Measurements from ENCODE around the gene TIGD4.

Gene TIGD4

GRCh38 chr4:152763796-152764195 is 15.7 kb downstream of the TIGD4 start:
- H3K36me3 ChIP-seq (ENCODE audit: control insufficient read depth in 1 of 2, insufficient read depth in 2 of 2, low read length in 2 of 2), result no peaks in the 10 kb centered on the region
- no peak overlapping the region for H3K4me3 ChIP-seq (ENCODE audit: low read depth in 1 of 2, low read length in 2 of 2)
- H3K9ac ChIP-seq (ENCODE audit: low read depth in 1 of 2, low read length in 2 of 2), result no peak overlapping the region
- no peak overlapping the region for H3K27ac ChIP-seq (ENCODE audit: low read depth, low read length)
- no peaks in the 10 kb centered on the region for H3K27me3 ChIP-seq (ENCODE audit: control insufficient read depth in 1 of 2, insufficient read depth in 2 of 2, low read length in 2 of 2)
- no peaks in the 10 kb centered on the region for H3K9me3 ChIP-seq (ENCODE audit: control insufficient read depth in 1 of 2, low read length in 2 of 2)
- H3K4me1 ChIP-seq (ENCODE audit: control insufficient read depth in 1 of 2, insufficient read depth in 2 of 2, low read length in 2 of 2), result no peaks in the 10 kb centered on the region

DNA sequence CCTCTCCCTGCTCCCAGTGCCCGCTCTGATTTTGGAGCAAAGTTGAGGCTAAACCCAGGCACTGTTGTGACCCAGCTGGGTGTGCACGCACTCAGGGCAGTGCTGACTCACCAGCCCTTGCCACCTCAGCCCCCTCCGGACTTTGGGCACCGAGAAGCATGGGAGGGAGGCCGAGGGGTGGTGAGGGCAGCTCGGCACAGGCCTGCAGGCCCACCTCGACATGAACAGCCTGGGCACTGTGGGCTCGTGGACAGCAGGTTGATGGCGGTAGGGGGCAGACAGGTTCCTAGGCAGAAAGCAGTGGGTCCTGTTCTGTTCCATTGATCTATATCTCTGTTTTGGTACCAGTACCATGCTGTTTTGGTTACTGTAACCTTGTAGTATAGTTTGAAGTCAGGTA is 30.9 kb downstream of the TIGD4 start:
- peaks cover 3 to 4% of the 10 kb centered on the region in 2 donors for H3K9me3 ChIP-seq (ENCODE audit: control insufficient read depth in 1 of 2, low read length in 2 of 2)
- H3K4me1 ChIP-seq (ENCODE audit: control insufficient read depth in 1 of 2, insufficient read depth in 2 of 2, low read length in 2 of 2), result no peaks in the 10 kb centered on the region
- no peak overlapping the region for H3K4me3 ChIP-seq (ENCODE audit: low read depth in 1 of 2, low read length in 2 of 2)
- H3K36me3 ChIP-seq (ENCODE audit: control insufficient read depth in 1 of 2, insufficient read depth in 2 of 2, low read length in 2 of 2), result no peaks in the 10 kb centered on the region
- H3K9ac ChIP-seq (ENCODE audit: low read depth in 1 of 2, low read length in 2 of 2), result no peak overlapping the region
- H3K27me3 ChIP-seq (ENCODE audit: control insufficient read depth in 1 of 2, insufficient read depth in 2 of 2, low read length in 2 of 2), result no peaks in the 10 kb centered on the region
- H3K27ac ChIP-seq (ENCODE audit: low read depth, low read length), result no peak overlapping the region

GRCh38 chr4:152747444-152747843 is 32.1 kb downstream of the TIGD4 start:
- H3K36me3 ChIP-seq (ENCODE audit: control insufficient read depth in 1 of 2, insufficient read depth in 2 of 2, low read length in 2 of 2), result no peaks in the 10 kb centered on the region
- H3K27me3 ChIP-seq (ENCODE audit: control insufficient read depth in 1 of 2, insufficient read depth in 2 of 2, low read length in 2 of 2), result no peaks in the 10 kb centered on the region
- H3K4me3 ChIP-seq (ENCODE audit: low read depth in 1 of 2, low read length in 2 of 2), result no peak overlapping the region
- no peak overlapping the region for H3K27ac ChIP-seq (ENCODE audit: low read depth, low read length)
- no peak overlapping the region for H3K9ac ChIP-seq (ENCODE audit: low read depth in 1 of 2, low read length in 2 of 2)
- no peaks in the 10 kb centered on the region for H3K4me1 ChIP-seq (ENCODE audit: control insufficient read depth in 1 of 2, insufficient read depth in 2 of 2, low read length in 2 of 2)
- H3K9me3 ChIP-seq (ENCODE audit: control insufficient read depth in 1 of 2, low read length in 2 of 2), result peaks cover 3 to 4% of the 10 kb centered on the region in 2 donors

- no peaks in the 10 kb centered on the region for H3K36me3 ChIP-seq (ENCODE audit: control insufficient read depth in 1 of 2, insufficient read depth in 2 of 2, low read length in 2 of 2)
- no peak overlapping the region for H3K27ac ChIP-seq (ENCODE audit: low read depth, low read length)
- no peak overlapping the region for H3K4me3 ChIP-seq (ENCODE audit: low read depth in 1 of 2, low read length in 2 of 2)
- H3K9me3 ChIP-seq (ENCODE audit: control insufficient read depth in 1 of 2, low read length in 2 of 2), result no peaks in the 10 kb centered on the region
- H3K9ac ChIP-seq (ENCODE audit: low read depth in 1 of 2, low read length in 2 of 2), result no peak overlapping the region
- H3K27me3 ChIP-seq (ENCODE audit: control insufficient read depth in 1 of 2, insufficient read depth in 2 of 2, low read length in 2 of 2), result no peaks in the 10 kb centered on the region
- H3K4me1 ChIP-seq (ENCODE audit: control insufficient read depth in 1 of 2, insufficient read depth in 2 of 2, low read length in 2 of 2), result peaks cover 0 to 6% of the 10 kb centered on the region in 2 donors
Observed at GRCh38 chr4:152738827-152739226, 40.7 kb downstream of the TIGD4 start.

- Histone ChIP-seq H3K27me3 (ENCODE audit: control insufficient read depth in 1 of 2, insufficient read depth in 2 of 2, low read length in 2 of 2) (no peaks in the 10 kb centered on the region), H3K9ac (ENCODE audit: low read depth in 1 of 2, low read length in 2 of 2) (no peak overlapping the region)
Observed at GRCh38 chr4:152735906-152736305, 43.6 kb downstream of the TIGD4 start.

GRCh38 chr4:152735396-152735859 is 44.1 kb downstream of the TIGD4 start:
- H3K9me3 ChIP-seq (ENCODE audit: control insufficient read depth in 1 of 2, low read length in 2 of 2), result no peaks in the 10 kb centered on the region
- no peaks in the 10 kb centered on the region for H3K36me3 ChIP-seq (ENCODE audit: control insufficient read depth in 1 of 2, insufficient read depth in 2 of 2, low read length in 2 of 2)
- H3K9ac ChIP-seq (ENCODE audit: low read depth in 1 of 2, low read length in 2 of 2), result no peak overlapping the region
- no peaks in the 10 kb centered on the region for H3K27me3 ChIP-seq (ENCODE audit: control insufficient read depth in 1 of 2, insufficient read depth in 2 of 2, low read length in 2 of 2)
- no peak overlapping the region for H3K27ac ChIP-seq (ENCODE audit: low read depth, low read length)
- peaks cover 0 to 6% of the 10 kb centered on the region in 2 donors for H3K4me1 ChIP-seq (ENCODE audit: control insufficient read depth in 1 of 2, insufficient read depth in 2 of 2, low read length in 2 of 2)
- no peak overlapping the region for H3K4me3 ChIP-seq (ENCODE audit: low read depth in 1 of 2, low read length in 2 of 2)

More at GRCh38 chr4:152735906-152736305, 43.6 kb downstream of the TIGD4 start:
- no peak overlapping the region for H3K4me3 ChIP-seq (ENCODE audit: low read depth in 1 of 2, low read length in 2 of 2)
- H3K27ac ChIP-seq (ENCODE audit: low read depth, low read length), result no peak overlapping the region
- H3K9me3 ChIP-seq (ENCODE audit: control insufficient read depth in 1 of 2, low read length in 2 of 2), result no peaks in the 10 kb centered on the region
- H3K4me1 ChIP-seq (ENCODE audit: control insufficient read depth in 1 of 2, insufficient read depth in 2 of 2, low read length in 2 of 2), result peaks cover 0 to 6% of the 10 kb centered on the region in 2 donors
- H3K36me3 ChIP-seq (ENCODE audit: control insufficient read depth in 1 of 2, insufficient read depth in 2 of 2, low read length in 2 of 2), result no peaks in the 10 kb centered on the region

- H3K27me3 ChIP-seq (ENCODE audit: control insufficient read depth in 1 of 2, insufficient read depth in 2 of 2, low read length in 2 of 2), result no peaks in the 10 kb centered on the region
- peaks cover 0 to 6% of the 10 kb centered on the region in 2 donors for H3K4me1 ChIP-seq (ENCODE audit: control insufficient read depth in 1 of 2, insufficient read depth in 2 of 2, low read length in 2 of 2)
- no peak overlapping the region for H3K9ac ChIP-seq (ENCODE audit: low read depth in 1 of 2, low read length in 2 of 2)
- no peak overlapping the region for H3K4me3 ChIP-seq (ENCODE audit: low read depth in 1 of 2, low read length in 2 of 2)
- H3K36me3 ChIP-seq (ENCODE audit: control insufficient read depth in 1 of 2, insufficient read depth in 2 of 2, low read length in 2 of 2), result no peaks in the 10 kb centered on the region
- no peaks in the 10 kb centered on the region for H3K9me3 ChIP-seq (ENCODE audit: control insufficient read depth in 1 of 2, low read length in 2 of 2)
- no peak overlapping the region for H3K27ac ChIP-seq (ENCODE audit: low read depth, low read length)
Observed at GRCh38 chr4:152734699-152735050, 44.9 kb downstream of the TIGD4 start.

GRCh38 chr4:152734015-152734698 is 45.4 kb downstream of the TIGD4 start:
- no peaks in the 10 kb centered on the region for H3K27me3 ChIP-seq (ENCODE audit: control insufficient read depth in 1 of 2, insufficient read depth in 2 of 2, low read length in 2 of 2)
- H3K4me1 ChIP-seq (ENCODE audit: control insufficient read depth in 1 of 2, insufficient read depth in 2 of 2, low read length in 2 of 2), result peaks cover 0 to 6% of the 10 kb centered on the region in 2 donors
- no peak overlapping the region for H3K9ac ChIP-seq (ENCODE audit: low read depth in 1 of 2, low read length in 2 of 2)
- no peaks in the 10 kb centered on the region for H3K36me3 ChIP-seq (ENCODE audit: control insufficient read depth in 1 of 2, insufficient read depth in 2 of 2, low read length in 2 of 2)
- no peak overlapping the region for H3K27ac ChIP-seq (ENCODE audit: low read depth, low read length)
- H3K9me3 ChIP-seq (ENCODE audit: control insufficient read depth in 1 of 2, low read length in 2 of 2), result no peaks in the 10 kb centered on the region
- H3K4me3 ChIP-seq (ENCODE audit: low read depth in 1 of 2, low read length in 2 of 2), result no peak overlapping the region

DNA sequence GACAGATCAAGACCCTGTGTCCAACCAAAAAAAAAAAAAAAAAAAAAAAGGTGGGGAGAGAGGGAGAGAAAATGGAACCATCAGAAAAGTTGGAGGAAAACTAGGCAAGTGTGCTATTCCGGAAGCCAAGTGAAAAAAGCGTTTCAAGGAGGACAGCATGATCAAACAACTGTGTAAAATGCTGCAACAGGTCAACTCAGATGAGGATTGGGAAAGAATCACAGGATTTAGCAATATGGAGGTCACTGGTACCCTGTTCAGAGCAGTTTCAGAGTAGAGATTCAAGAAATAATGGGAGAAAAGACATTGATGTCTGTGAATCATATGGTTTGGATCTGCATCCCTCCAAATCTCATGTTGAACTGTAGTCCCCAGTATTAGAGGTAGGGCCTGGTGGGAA is 47.5 kb downstream of the TIGD4 start:
- no peak overlapping the region for H3K27ac ChIP-seq (ENCODE audit: low read depth, low read length)
- H3K36me3 ChIP-seq (ENCODE audit: control insufficient read depth in 1 of 2, insufficient read depth in 2 of 2, low read length in 2 of 2), result no peaks in the 10 kb centered on the region
- no peaks in the 10 kb centered on the region for H3K9me3 ChIP-seq (ENCODE audit: control insufficient read depth in 1 of 2, low read length in 2 of 2)
- no peak overlapping the region for H3K9ac ChIP-seq (ENCODE audit: low read depth in 1 of 2, low read length in 2 of 2)
- H3K27me3 ChIP-seq (ENCODE audit: control insufficient read depth in 1 of 2, insufficient read depth in 2 of 2, low read length in 2 of 2), result no peaks in the 10 kb centered on the region
- no peak overlapping the region for H3K4me3 ChIP-seq (ENCODE audit: low read depth in 1 of 2, low read length in 2 of 2)
- H3K4me1 ChIP-seq (ENCODE audit: control insufficient read depth in 1 of 2, insufficient read depth in 2 of 2, low read length in 2 of 2), result no peaks in the 10 kb centered on the region

- H3K27ac ChIP-seq (ENCODE audit: low read depth, low read length), result no peak overlapping the region
Observed at GRCh38 chr4:152729466-152729865, 50.1 kb downstream of the TIGD4 start.

More at GRCh38 chr4:152729466-152729865, 50.1 kb downstream of the TIGD4 start:
- no peaks in the 10 kb centered on the region for H3K4me1 ChIP-seq (ENCODE audit: control insufficient read depth in 1 of 2, insufficient read depth in 2 of 2, low read length in 2 of 2)
- H3K9me3 ChIP-seq (ENCODE audit: control insufficient read depth in 1 of 2, low read length in 2 of 2), result no peaks in the 10 kb centered on the region
- H3K9ac ChIP-seq (ENCODE audit: low read depth in 1 of 2, low read length in 2 of 2), result no peak overlapping the region
- H3K4me3 ChIP-seq (ENCODE audit: low read depth in 1 of 2, low read length in 2 of 2), result no peak overlapping the region
- H3K27me3 ChIP-seq (ENCODE audit: control insufficient read depth in 1 of 2, insufficient read depth in 2 of 2, low read length in 2 of 2), result no peaks in the 10 kb centered on the region
- H3K36me3 ChIP-seq (ENCODE audit: control insufficient read depth in 1 of 2, insufficient read depth in 2 of 2, low read length in 2 of 2), result no peaks in the 10 kb centered on the region

Measured in duodenal mucosa (tissue), 2 donors.